NOMO-1 treated with dmso at 0.1 percent for 144 hours (cell line): Measurements from ENCODE around the gene RPL37A.
"Not testable (repeated sequence)": the region's sequence is repeated elsewhere in the genome, so short reads cannot be mapped to it uniquely, and the experiment has no call there.

ENCODE experiments used
- DNase-seq: peaks from one replicate; lab custom pipeline; 2025; ENCODE audit not compliant: unreplicated experiment; lab: John Stamatoyannopoulos, UW

Gene RPL37A

DNA sequence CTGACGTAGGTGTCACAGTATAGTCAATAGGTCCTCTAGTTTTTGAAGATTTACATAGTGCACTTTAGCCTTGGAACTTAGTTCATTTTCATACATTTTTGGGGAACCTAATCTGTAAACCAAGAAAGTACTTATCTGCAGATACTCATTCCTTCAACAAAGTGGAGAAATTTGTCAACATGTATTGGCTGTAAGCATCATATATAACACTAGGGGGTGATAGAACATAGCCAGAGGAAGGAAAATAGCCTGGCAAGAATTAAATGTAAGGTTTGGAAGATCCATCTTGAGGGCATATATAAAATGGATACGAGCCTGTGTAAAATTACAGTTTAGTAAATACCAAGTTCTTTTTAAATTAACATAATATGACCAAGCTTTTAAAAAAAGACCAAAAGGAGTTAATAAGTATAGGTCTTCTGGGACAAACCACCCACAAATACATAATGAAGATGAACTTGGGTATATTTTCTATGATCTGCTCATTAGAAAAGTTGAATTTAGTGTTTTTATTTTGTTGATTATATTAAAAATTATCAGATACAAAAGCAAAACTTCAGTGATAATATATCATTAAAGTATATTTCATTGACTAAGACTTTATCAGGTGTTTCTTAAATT, 18.2 kb downstream of the RPL37A start:
- DNase-seq: no peak

DNA sequence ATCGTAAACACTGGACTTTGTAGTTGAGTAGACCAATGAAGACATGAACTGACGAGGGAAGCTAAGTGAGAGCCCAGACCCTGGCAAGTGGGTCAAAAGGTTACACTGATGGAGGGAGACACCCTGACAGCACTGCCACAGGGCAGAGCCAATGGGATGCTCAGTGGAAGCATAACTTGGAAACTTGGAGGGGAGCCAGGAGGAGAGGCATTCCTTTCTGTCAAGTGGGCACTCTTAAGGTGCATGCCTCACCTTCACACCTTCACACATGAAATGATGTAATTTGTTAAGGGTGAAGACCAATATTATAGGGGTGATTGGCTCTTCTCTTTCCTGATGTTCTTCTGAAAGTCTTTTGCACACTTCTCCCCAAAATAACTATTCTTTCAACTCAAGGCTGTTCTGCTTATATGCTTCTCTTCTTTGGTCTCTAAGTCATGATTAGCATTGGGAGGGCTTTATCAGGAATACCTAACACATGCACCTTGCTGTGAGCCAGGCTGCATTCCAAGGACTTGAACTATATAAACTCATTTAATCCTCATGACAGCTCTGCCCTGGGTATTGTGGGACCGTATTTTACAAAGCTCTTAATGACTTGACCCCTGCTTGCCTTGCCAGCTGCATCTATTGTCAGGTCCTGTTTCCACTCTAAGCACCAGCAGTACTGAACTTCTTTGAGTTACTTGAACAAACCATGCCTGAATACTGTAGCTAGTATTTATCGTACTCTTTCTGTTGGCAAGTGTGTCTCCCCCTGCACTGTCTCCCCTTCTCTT, 19.0 kb downstream of the RPL37A start:
- DNase-seq: no peak

DNA sequence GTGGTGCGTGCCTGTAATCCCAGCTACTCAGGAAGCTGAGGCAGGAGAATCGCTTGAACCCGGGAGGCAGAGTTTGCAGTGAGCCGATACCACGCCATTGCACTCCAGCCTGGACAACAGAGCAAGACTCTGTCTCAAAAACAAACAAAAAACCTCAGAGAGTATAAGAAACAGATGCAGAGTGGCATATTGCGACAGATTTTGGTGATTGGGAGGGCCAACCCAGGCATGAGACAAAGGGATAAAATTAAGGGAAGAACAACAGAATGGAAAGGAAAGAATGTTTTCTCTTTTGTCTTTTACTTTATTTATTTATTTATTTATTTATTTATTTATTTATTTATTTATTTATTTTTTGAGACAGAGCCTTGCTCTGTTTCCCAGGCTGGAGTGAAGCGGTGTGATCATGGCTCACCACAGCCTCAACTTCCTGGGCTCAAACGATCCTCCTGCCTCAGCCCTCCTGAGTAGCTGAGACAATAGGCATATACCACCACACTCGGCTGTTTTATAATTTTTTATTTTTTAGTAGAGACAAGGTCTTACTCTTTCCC, 20.0 kb downstream of the RPL37A start:
- DNase-seq: not testable (repeated sequence)

DNA sequence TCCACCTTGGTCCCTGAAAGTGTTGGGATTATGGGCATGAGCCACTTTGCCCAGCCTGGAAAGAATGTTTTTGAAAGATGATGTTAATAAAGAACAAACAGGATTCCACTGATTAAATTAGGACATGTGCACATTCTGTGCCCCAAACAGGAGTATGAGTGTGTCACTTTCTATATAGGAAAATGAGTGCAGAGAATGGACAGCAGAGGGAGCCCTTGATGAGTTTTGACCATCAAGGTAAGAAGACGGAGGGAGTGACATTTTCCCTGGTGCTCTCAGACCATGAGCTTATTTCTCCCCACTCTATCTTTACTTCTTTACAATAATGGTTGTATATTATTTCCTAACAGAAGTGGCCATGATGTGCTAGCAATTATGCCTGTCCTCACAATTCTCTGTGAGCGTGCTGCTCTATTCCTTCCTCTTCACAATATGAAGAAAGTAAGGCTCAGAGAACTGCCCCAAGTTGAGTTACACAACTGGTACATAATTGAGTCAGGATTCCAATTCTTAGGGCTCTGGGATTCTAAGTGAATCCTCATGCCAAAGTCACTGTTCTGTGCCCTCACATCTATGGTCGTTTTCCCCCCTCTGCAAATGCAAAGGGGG, 20.6 kb downstream of the RPL37A start:
- DNase-seq: peak; percentile 47

DNA sequence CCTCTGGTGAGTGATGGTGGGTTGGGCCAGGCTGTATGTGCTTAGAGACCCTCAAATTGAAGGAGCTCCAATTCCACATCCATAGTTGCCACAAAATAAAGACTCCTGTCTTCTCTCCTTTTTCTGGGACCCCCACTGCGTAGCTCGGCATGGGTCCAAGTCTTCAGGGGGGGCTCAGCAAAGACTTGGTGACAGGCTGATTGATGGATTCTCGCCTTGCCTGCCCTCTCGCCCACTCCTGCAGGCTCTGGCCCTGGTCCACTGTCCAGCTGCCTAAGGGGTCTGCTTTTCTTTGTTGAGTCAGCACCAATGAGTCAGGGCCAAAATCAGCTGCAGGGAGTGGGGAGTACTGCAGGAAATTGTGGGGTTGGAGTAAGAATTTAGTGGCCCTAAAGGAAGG, 21.5 kb downstream of the RPL37A start:
- no peak for DNase-seq

DNA sequence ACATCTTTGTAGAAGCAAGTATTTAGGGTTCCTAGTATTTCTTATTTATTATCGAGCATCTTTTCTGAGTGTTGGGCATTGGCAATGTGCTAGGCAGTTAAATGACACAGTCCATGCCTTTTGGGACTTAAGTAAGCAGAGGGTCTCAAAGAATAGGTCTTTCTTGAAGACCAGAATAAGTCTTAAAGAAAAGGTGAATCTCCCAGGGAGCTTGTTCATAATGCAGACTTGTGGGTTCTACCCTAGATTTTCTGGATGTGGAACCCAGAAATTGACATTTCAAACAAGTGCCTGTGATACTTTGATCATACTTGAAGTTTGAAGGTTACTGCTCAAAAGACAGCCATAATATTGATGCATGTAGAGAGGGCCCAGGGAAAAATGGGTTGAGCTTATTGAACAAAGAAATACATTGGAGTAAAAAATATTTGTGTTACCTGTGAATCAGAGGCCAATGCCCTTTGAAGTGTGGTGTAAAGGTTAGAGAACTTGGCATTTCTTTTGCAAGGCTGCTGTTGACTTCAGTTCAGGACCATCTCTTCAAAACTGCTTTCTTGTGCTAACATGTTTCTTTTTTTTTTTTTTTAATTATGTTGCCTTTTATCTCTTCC, 24.4 kb downstream of the RPL37A start:
- no peak for DNase-seq

DNA sequence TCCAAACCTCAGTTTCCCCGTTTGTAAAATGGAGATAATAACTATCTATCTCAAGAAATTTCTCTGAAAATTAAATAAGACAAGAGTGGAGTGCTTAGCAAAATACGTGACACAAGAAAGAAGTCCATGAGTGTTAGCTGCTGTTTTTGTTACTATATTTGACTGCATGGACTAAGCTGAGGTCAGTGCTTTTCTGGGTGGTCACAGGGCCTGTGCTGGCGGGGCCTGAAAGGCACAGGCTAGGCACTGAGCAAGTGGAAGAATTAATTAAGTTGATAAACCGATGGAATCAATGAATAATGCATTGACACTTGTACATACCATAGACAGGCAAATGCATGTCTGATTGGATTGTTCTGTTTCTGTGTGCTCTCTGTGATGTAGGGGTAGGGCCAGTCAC, 27.3 kb downstream of the RPL37A start:
- DNase-seq: no peak

DNA sequence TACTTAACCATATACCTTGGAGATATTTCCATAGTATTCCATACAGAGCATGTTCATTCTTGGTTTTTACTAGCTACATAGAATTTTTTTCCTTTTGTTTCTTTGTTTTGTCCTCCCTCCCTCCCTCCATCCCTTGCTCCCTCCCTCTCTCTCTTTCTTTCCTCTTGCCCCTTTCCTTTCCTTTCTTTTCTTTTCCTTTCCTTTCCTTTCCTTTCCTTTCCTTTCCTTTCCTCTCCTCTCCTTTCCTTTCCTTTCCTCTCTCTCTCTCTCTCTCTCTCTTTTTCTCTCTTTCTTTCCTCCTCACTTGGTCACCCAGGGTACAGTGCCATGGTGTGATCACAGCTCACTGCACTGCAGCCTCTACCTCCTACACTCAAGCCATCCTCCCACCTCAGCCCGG, 28.3 kb downstream of the RPL37A start:
- DNase-seq: no peak

DNA sequence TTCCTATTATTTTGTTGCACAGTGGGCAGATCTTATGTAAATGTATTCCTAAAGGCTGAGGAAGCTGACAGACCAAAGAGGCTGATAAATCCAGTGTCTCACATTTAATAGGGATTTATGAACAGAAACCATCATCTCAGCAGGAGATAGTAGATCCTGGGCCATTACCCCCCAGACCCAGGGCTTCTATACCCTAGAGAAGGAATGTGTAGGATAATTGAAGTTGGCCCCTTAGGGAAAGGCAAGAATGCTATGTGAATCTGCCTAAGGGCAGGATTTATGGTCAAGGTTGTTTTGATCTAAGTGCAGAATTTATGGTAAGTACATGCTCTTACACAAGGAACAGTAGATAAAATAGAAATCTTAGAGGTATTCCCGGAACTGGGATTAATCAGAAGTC, 29.0 kb downstream of the RPL37A start:
- DNase-seq: no peak

DNA sequence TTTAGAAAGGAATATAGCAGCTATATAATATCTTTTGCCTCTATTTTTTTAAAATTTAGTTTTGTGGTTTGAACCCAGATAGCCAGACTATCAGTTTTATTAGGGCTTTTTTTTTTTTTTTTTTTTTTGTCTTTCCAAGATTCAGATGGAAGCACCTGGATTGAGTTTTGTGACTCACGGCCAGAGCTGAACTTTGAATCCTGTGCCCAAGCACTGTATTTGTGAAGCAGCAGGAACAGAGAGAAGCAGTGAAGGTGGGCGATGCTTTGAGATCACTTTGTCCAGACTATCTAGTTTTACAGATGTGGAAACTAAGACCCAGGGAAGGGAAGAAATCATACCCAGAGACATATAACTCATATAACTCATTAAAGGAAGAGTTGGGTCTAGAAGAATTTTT, 33.9 kb downstream of the RPL37A start:
- DNase-seq: no peak

DNA sequence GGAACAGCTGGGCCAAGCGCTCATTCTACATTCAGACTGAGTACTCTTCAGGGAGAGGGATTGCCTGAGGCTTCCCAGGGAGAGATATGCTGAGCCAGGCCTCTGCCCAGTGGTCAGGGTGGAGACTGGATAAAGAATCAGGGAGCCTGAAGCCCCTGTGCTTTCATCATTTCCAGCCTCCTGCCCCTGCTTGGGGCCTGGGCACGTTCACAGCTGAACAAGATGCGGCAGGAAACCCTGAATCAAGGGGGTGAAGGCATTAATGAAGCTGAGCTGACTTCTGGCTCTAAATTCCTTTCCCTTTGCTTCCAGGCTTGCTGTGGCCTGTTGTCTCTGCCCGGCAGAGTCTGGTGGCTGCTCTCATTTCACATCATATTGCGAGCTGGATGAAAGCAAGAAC, 35.0 kb downstream of the RPL37A start:
- DNase-seq: no peak

DNA sequence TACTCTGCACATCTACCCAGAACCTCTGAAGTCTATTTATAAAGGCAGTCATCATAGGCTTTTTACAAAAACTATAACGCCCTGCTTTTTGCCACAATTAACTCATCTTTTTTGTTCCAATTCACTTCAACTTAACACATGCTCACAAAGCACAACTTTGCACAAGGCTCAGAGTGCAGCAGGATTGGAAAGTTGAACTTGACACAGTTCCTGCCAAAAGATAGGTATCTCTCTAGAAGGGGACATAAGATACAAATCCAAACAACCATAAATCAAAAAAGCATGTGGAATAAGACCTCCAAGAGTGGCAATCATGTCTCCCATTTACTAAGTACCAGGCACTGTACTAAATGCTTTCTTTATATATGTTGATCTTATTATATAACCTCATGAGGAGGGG, 36.2 kb downstream of the RPL37A start:
- DNase-seq: no peak

DNA sequence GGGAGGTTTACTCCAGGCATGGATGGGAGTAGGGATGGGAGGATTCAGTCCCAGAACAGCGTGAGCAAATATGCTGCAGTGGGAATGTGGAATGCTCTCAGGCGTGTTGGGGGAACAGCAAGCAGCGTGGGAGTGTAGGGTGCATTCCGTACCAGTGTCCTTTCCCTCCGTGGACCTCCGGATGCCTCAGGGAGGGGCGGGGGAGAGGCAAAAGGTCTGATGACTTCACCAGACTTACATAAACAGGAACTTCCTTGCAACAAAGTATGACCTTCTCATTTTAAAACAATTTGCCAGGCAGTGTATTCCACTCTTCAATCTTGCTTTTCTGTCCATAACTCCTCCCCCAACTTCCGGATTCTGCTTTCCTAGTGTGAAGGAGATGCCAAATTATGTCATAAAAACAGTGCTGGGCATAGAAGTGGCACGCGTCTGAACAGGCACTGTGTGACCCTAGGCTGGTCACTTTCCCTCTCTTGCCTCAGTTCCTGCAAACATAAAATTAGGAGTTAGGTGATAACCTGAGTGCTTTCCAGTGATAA, 36.9 kb downstream of the RPL37A start:
- DNase-seq: peak; percentile 49

DNA sequence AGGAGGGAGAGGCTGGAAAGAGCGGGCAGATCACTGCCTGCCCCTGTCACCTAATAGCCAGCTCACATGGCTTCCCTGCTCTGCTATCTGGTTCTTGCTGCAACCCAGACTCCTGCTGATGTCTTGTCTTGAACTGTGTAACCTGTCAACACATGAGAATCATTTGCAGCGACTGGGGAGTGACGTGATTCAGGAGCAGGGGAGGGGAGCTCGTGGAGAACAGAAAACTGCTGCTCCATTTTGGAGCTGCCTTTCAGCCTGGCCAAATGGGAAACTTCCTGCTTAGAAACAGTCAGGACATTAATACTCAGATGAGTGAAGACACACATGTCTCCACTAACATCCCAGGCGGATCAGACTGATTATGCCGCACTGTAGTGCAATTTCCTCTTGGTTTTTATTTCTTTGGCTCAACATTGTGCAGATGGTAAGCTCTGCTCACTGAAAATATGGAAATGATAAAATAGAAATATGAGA, 38.1 kb downstream of the RPL37A start:
- DNase-seq: no peak

DNA sequence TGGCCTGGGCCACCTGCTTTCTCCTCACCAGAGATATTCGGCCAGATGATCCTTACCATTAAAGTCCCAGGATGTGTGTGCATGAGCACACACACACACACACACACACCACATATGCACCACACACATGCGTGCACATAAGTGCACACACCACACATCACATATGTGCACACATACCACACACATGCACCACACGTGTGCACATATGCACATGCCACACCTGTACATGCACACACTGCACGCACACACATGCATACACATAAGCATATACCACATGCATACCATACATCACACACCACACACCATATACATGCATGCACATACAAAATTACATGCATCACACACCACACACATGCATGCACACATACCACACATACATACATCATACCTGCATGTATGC, 38.7 kb downstream of the RPL37A start:
- DNase-seq: no peak

DNA sequence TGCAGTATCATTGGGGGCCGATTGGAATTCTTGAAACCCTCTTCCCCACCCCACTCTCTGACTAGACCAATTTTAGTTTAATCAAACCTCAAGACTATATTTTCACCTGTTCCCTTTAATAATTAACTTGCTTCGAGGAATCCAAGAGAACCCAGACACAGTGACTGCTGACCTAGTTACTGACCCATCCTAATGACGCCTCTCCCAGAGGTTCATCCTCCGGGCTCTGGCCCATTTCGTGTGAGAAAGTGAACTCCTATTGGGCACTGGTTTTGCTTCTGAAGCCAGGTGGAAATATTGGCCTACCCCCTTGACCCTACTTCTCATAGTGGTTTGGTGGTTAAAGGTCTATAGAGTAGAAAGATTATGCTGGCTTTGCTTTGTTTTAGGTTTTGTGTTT, 39.9 kb downstream of the RPL37A start:
- no peak for DNase-seq

DNA sequence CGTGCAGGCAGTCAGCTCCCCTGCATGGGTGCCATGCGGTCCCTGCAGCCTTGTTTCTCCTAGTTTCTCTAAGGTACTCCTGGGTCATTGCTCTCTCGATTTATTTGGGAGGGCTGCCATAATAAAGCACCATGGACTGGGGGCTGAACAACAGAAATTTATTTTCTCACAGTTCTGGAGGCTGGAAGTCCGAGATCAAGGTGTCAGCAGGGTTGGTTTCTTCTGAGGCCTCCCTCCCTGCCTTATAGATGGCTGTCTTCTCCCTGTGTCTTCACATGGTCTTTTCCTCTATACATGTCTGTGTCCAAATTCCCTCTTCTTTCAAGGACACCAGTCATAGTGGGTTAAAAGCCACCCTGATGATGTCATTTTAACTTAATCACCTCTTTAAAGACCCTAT, 40.5 kb downstream of the RPL37A start:
- no peak for DNase-seq

DNA sequence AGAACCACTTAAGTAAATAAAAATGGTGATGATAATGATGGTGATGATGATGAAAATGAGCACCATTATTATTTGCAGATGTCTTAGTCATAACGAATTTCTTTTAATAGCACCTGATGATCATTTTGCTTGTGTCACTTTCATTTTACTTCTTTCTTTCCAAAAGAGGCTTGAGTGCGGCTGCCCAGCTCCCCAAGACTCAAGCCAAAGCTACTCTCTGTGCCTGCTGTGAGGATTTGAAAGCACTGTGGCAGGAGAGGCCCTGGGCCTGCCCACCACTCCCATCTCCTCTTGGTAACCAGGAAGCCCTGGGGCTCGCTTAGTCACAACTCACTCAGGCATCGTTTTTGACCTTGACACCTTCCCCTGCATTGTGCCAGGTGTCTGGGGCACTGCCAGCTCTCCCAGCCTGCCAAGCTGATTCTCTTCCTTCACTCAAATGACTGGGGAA, 41.2 kb downstream of the RPL37A start:
- DNase-seq: no peak

DNA sequence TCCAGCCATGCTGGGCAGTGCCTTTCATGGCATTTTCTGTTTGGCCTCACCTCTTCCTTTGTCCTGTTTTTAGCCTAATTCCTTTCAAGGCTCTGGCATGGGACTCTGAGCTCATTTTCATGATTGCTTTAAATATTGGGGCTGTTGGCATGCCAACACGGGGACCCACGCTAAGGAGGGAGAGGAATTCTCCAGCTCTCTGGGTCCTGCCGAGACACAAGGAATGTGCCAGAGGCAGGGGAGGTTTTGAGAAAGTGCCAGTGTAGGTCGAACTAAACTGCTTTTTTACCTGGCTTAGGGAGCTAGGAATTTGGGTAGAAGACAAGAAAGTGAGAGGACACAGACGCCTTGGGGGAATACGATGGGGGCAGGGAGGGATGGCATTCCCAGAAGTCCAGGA, 42.3 kb downstream of the RPL37A start:
- DNase-seq: no peak

DNA sequence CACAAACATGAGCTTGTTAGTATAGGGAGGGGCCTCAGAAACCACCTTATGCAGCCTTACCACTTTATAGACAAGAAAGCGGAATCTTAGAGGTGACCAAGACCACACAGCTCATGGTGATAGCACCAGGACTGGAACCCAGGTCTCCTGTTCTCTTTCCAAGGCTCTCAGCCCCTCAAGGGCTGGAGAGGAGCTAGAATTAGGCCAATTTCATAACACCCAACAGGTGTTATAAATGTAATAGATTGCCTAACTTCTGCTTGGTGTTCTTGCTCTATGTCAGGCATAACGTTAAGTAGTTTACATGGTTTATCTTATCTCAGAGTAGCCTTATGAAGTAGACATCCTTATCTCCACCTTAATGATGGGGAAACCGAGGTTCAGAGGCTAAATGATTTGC, 42.9 kb downstream of the RPL37A start:
- DNase-seq: no peak

DNA sequence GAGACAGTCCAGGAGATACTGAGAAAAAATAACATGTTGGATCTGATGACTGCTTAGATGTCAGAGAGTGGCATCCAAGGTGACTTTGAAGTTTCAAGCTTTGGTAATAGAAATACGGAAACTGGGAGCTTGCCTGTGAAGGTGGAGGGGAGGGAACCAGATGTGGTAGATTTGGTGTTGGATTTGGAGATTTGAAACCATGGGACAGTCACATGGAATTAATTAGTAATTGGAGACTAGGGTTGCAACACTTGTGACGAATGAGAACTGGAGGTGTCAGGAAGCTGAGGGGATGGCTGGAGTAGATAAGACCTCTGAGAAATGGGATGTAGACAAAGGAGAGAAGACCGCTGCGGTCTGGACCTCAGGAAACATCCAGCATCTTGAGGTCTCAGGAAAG, 46.7 kb downstream of the RPL37A start:
- no peak for DNase-seq
